WI38 (cell line): Measurements from ENCODE around the gene SPATS2L.

ENCODE experiments used
- H3K4me3 ChIP-seq: 2 replicates; pipeline ENCODE4 v1.5.1; 2011; ENCODE audit warnings: low read depth, mild to moderate bottlenecking, control low read depth, low read length
- TF ChIP-seq, protein P1 (sequence below): IDR thresholded peaks from 2 replicates; pipeline ENCODE4 v1.5.1; 2012; ENCODE audit warnings: low read depth, mild to moderate bottlenecking, control low read depth, low read length

The SPATS2L gene

DNA sequence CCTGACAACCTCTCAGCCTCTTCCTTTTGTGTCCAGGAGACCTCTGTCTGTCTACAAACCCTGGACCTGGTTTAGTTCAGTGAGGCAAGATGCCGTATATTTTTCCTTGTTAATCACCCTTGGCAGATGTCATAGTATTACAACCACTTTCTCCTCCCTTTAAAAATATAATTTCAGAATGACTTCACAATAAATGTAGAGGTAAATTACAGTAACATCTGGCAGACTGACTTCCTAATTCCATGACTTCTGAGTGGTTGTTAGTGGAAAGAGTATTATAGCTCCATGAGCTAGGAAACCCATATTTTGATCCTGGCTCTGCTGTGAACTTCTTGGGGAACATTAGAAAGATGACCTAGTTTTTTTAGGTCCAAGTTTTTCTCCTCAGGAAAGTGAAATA is 39.5 kb downstream of the SPATS2L start:
- TF ChIP-seq, protein P1, sequence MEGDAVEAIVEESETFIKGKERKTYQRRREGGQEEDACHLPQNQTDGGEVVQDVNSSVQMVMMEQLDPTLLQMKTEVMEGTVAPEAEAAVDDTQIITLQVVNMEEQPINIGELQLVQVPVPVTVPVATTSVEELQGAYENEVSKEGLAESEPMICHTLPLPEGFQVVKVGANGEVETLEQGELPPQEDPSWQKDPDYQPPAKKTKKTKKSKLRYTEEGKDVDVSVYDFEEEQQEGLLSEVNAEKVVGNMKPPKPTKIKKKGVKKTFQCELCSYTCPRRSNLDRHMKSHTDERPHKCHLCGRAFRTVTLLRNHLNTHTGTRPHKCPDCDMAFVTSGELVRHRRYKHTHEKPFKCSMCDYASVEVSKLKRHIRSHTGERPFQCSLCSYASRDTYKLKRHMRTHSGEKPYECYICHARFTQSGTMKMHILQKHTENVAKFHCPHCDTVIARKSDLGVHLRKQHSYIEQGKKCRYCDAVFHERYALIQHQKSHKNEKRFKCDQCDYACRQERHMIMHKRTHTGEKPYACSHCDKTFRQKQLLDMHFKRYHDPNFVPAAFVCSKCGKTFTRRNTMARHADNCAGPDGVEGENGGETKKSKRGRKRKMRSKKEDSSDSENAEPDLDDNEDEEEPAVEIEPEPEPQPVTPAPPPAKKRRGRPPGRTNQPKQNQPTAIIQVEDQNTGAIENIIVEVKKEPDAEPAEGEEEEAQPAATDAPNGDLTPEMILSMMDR: no peak
- H3K4me3 ChIP-seq: no peak overlapping the region

DNA sequence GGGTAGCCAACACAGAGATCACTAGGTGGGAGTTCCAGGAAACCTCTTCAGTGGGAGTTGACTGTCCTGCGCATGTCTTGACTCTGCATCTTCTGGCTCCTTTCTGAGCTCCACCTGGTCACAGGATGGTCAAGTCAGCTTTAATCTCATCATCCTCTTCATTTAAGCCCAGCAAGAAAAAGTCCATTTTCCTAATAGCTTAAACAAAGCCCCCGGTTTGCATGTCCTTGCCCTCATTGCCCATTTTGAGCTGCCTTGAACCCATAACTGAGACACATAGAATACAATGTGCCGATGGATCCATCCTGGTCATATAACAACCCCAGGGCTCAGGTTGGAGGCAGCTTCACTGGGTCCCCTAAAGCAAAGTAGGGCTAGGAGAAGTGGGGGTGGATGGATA is 40.8 kb downstream of the SPATS2L start:
- TF ChIP-seq, protein P1: no peak
- H3K4me3 ChIP-seq: no peak overlapping the region

DNA sequence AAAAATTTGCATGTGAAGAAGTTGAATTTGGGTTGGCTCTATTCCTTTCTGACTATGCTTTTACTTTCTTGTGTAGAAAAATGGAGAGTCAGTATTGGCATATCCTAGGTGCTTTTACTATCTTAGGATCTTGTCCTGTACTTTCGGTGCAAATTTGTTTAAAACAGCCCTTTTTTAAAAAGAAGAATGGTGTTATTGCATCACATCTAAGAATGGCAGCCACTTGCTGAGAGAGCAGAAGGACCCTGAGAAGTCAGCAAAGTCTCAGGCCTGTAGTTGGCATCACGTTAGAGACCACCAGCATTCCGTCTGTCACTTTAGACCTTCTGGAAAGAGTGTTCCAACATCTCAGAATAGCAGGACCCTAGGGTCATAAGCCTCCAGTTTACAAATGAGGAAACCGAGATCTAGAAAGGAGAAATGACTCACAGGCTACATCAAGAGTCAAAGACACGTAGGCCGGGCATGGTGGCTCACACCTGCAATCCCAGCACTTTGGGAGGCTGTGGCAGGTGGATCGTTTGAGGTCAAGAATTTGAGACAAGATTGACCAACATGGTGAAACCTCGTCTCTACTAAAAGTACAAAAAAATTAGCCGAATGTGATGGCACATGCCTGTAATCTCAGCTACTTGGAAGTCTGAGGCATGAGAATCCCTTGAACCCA is 42.5 kb downstream of the SPATS2L start:
- TF ChIP-seq, protein P1: no peak
- no peak overlapping the region for H3K4me3 ChIP-seq

- TF ChIP-seq, protein P1: no peak
- H3K4me3 ChIP-seq: no peak overlapping the region
These were observed 43.4 kb downstream of the SPATS2L start for GRCh38 chr2:200349868-200350267.

DNA sequence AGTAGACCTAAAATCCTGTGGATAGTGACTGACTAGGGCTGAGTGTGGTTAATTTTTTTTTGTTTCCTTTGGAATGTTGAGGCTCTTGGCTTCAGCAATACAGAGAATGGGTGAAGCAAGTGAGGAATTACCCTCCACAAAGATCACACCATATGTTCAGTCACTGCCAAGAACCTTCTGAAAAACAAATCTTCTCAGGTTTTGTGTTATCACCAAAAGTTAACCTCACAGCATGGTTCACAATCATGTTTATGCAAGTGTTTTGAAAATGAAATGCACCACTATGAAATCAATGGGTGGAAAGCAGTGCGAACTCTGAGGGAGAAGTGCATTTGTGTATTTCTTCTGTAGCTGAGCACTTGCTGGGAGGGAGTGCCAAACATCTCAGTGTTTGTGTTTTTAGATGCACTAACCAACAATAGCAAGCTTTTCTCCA is 44.4 kb downstream of the SPATS2L start:
- no peak overlapping the region for H3K4me3 ChIP-seq
- TF ChIP-seq, protein P1: no peak

DNA sequence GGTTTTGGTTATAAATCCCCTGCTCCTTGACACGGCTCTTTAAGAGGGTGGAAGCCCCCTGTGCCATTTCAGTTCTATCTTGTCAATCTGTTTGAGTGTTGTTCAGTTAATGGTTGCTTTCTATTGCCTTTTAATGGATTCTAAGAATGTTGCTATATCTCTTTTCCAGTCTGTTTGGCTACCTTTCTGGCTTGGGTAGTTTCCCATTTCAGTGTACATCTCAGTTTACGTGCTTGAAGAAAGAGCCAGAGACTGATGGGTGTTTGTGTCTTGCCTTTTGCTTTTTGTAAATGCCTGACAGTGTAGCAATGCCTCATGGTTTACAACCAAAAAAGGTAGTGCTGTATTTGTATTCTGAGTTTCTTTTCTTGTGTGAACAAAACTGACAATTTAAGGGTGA is 45.3 kb downstream of the SPATS2L start:
- TF ChIP-seq, protein P1: no peak
- H3K4me3 ChIP-seq: no peak overlapping the region

GRCh38 chr2:200352636-200353035 is 46.1 kb downstream of the SPATS2L start:
- TF ChIP-seq, protein P1: no peak
- no peak overlapping the region for H3K4me3 ChIP-seq
